ENCODE data around the gene MAP3K3. TPM values are rescaled to one million over a fixed set of nuclear protein-coding genes. Genes with fewer than 3 reads are reported as not detected.
A peak's percentile ranks its signal among the peaks of the same experiment; 100 is the strongest.

Gene MAP3K3
- total RNA-seq, 1 donor, result 51.0 TPM

DNA sequence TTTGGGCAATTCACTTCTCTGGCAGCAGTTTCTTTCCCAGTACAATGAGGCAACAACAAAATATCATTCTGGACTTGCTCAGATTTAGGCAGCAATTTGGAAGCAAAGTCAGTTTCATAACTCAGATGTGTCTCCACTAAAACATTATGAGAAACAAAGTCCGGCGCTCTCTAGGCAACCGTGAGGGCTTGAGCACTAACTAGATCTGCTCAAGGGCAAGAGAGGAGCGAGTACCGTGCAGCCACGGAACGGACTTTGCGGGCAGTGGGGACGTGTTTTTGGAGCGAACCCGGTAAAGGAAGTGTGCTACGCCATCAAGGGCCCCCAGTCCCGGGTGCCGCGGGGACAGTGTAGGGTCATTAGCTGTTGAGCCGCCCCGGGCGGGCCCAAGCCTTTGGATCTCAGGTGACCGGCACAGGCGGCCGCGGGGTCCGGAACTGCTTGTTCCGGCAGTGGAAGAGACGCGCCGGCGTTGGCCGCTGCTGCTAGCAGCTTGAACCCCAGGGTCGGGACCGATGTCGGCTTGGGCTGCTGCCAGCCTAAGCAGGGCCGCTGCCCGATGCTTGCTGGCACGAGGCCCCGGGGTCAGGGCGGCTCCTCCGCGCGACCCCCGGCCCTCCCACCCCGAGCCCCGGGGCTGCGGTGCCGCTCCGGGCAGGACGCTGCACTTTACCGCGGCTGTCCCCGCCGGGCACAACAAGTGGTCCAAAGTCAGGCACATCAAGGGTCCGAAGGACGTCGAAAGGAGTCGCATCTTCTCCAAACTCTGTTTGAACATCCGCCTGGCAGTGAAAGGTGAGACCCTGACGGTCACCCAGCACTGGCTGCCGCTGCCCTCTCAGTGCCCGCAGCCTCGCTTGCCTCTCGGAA lies 21.4 kb upstream of the MAP3K3 start, which contains the start of gene TACO1:
Gene TACO1, plus strand, starts transcription at position 327 of the 870 bp plus-strand sequence. Its CDS starts 189 bp downstream, at position 516.
- TF ChIP-seq, protein P1, sequence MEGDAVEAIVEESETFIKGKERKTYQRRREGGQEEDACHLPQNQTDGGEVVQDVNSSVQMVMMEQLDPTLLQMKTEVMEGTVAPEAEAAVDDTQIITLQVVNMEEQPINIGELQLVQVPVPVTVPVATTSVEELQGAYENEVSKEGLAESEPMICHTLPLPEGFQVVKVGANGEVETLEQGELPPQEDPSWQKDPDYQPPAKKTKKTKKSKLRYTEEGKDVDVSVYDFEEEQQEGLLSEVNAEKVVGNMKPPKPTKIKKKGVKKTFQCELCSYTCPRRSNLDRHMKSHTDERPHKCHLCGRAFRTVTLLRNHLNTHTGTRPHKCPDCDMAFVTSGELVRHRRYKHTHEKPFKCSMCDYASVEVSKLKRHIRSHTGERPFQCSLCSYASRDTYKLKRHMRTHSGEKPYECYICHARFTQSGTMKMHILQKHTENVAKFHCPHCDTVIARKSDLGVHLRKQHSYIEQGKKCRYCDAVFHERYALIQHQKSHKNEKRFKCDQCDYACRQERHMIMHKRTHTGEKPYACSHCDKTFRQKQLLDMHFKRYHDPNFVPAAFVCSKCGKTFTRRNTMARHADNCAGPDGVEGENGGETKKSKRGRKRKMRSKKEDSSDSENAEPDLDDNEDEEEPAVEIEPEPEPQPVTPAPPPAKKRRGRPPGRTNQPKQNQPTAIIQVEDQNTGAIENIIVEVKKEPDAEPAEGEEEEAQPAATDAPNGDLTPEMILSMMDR (IDR thresholded peaks at IDR 0.05; ENCODE audit: extremely low read depth, low read depth, low read length), result no peak
- peaks cover 16% of the 10 kb centered on the region for H3K4me1 ChIP-seq (ENCODE audit: insufficient read depth, low read length)
- peak; percentile 93 for DNase-seq (ENCODE audit: insufficient read length, low spot score, missing footprints)
- no peaks in the 10 kb centered on the region for H3K9me3 ChIP-seq (ENCODE audit: low read depth, low read length)
- H3K4me3 ChIP-seq (ENCODE audit: insufficient read depth, low read length), result peak within 1 kb of the TSS; percentile 91
- H3K4me2 ChIP-seq (ENCODE audit: insufficient read depth, low read length), result peak within 1 kb of the TSS; percentile 92
- peak within 1 kb of the TSS; percentile 90 for H2AFZ ChIP-seq (ENCODE audit: low read length)
- peak within 1 kb of the TSS; percentile 80 for H3K27ac ChIP-seq (ENCODE audit: low read depth, low read length)
- no peaks in the 10 kb centered on the region for H3K27me3 ChIP-seq (ENCODE audit: insufficient read depth, low read length)
- peaks cover 10% of the 10 kb centered on the region for H3K36me3 ChIP-seq (ENCODE audit: insufficient read depth, low read length)
- H4K20me1 ChIP-seq (ENCODE audit: insufficient read depth, low read length), result no peaks in the 10 kb centered on the region
- H3K79me2 ChIP-seq (ENCODE audit: insufficient read depth, low read length), result peaks cover 17% of the 10 kb centered on the region

DNA sequence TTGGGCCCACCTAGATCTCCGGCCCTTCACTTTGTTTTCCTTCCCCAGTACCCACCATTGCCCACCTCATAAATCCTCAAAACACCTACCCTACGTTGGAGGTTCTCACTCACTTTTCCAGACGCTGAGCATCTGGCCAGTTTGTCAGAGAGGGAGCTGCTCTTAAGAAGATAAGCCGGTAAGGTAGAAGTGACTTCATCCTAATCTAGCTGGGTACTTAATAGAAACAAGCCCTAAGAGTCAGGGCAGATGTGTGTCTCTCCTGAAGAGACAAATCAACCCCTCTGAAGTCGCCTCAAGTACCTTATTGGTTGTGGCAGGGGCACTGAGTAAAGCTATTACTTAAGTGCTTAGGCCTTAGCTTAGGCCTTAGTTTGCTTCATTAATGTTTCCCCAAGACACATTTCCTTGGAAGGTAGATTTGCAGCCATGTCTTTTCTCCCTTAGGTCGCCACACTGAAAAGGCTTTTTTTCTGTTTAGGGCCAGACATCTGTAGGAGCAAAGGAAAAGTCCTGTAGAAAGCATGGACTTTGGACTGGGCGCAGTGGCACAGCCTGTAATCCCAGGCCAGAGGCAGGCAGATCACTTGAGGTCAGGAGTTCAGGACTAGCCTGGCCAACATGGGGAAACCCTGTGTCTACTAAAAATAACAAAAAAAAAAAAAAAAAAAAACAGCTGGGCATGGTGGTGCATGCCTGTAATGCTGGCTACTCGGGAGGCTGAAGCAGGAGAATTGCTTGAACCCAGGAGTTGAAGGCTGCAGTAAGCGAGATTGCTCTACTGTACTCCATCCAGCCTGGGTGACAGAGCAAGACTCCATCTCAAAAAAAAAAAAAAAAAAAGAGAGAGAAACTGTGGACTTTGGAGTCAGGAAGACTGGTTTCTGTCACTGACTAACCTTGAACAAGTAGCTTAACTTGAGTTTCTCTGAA lies 20.5 kb upstream of the MAP3K3 start:
- H3K27me3 ChIP-seq (ENCODE audit: insufficient read depth, low read length), result no peaks in the 10 kb centered on the region
- peak overlapping the region; percentile 92 for H3K4me2 ChIP-seq (ENCODE audit: insufficient read depth, low read length)
- TF ChIP-seq, protein P1 (IDR thresholded peaks at IDR 0.05; ENCODE audit: extremely low read depth, low read depth, low read length), result no peak
- peaks cover 19% of the 10 kb centered on the region for H3K36me3 ChIP-seq (ENCODE audit: insufficient read depth, low read length)
- H3K27ac ChIP-seq (ENCODE audit: low read depth, low read length), result peak overlapping the region; percentile 80
- no peaks in the 10 kb centered on the region for H3K9me3 ChIP-seq (ENCODE audit: low read depth, low read length)
- H3K4me1 ChIP-seq (ENCODE audit: insufficient read depth, low read length), result peaks cover 16% of the 10 kb centered on the region
- DNase-seq (ENCODE audit: insufficient read length, low spot score, missing footprints), result no peak
- peak overlapping the region; percentile 91 for H3K4me3 ChIP-seq (ENCODE audit: insufficient read depth, low read length)
- peaks cover 17% of the 10 kb centered on the region for H3K79me2 ChIP-seq (ENCODE audit: insufficient read depth, low read length)
- peak overlapping the region; percentile 90 for H2AFZ ChIP-seq (ENCODE audit: low read length)
- peaks cover 3% of the 10 kb centered on the region for H4K20me1 ChIP-seq (ENCODE audit: insufficient read depth, low read length)

DNA sequence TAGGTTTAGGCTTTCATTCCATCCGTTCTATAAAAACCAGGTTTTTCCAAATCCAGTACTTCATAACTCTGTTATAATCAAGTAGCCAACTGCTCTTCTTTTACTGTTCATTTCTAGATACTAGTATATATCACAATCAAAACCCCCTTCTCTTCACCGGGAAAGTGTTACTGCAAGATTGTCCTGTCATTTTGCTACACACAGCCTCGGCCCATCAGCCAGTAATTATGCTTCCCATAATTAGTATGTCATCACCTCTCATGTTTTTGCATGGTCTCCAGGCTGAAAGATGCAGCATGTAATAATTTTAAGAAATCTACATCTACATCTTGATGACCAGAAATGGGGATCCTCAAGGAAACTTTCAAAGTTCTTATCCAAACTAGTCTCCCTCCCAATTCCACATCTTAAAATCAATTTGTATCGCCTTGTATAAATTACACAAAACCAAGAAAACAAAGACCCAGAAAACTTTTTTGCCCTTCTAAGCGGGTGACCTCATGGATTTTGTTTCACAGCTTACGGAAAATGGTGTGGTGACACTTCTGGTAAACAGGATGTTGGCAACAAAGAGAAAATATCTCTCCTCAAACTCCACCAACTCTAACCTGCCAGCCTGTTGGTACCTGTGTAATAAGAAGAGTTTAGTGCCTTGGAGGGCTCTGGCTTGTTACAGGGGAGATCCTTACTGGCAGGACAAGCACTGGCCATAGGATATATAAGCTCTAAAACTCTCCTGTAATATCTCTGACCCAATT lies 12.2 kb upstream of the MAP3K3 start:
- TF ChIP-seq, protein P1 (IDR thresholded peaks at IDR 0.05; ENCODE audit: extremely low read depth, low read depth, low read length), result no peak
- DNase-seq (ENCODE audit: insufficient read length, low spot score, missing footprints), result no peak
- H3K9me3 ChIP-seq (ENCODE audit: low read depth, low read length), result no peaks in the 10 kb centered on the region

More for the DNA sequence above, 12.2 kb upstream of the MAP3K3 start:
- Histone ChIP-seq H3K36me3 (ENCODE audit: insufficient read depth, low read length) (peaks cover 41% of the 10 kb centered on the region), H3K4me2 (ENCODE audit: insufficient read depth, low read length) (no peak overlapping the region), H3K27me3 (ENCODE audit: insufficient read depth, low read length) (no peaks in the 10 kb centered on the region), H4K20me1 (ENCODE audit: insufficient read depth, low read length) (peaks cover 3% of the 10 kb centered on the region), H3K4me3 (ENCODE audit: insufficient read depth, low read length) (no peak overlapping the region), H3K4me1 (ENCODE audit: insufficient read depth, low read length) (no peaks in the 10 kb centered on the region), H3K27ac (ENCODE audit: low read depth, low read length) (no peak overlapping the region), H2AFZ (ENCODE audit: low read length) (no peak overlapping the region), H3K79me2 (ENCODE audit: insufficient read depth, low read length) (no peaks in the 10 kb centered on the region)
